Activated naive CD8-positive, alpha-beta T cell treated with anti-CD3 and anti-CD28 coated beads for 36 hours (primary cell): Measurements from ENCODE around the gene TLE3. TPM values are rescaled to one million over a fixed set of nuclear protein-coding genes. Genes with fewer than 3 reads are reported as not detected.
A peak's percentile ranks its signal among the peaks of the same experiment; 100 is the strongest.
"Not testable (repeated sequence)": the region's sequence is repeated elsewhere in the genome, so short reads cannot be mapped to it uniquely, and the experiment has no call there.

ENCODE experiments used
- DNase-seq: peaks from one replicate; pipeline ENCODE4 v3.0.0; 2021
- H3K27ac Mint-ChIP-seq: one replicate; pipeline ENCODE4 v1.8.0; 2022; ENCODE audit warnings: mild to moderate bottlenecking, moderate library complexity, mixed read lengths
- H3K27me3 Mint-ChIP-seq: one replicate; pipeline ENCODE4 v1.8.0; 2022; ENCODE audit warnings: mild to moderate bottlenecking, mixed read lengths
- H3K36me3 Mint-ChIP-seq: one replicate; pipeline ENCODE4 v1.8.0; 2021; ENCODE audit warnings: mild to moderate bottlenecking, mixed read lengths
- H3K4me1 Mint-ChIP-seq: one replicate; pipeline ENCODE4 v1.8.0; 2021; ENCODE audit warnings: mixed read lengths
- H3K4me3 Mint-ChIP-seq: one replicate; pipeline ENCODE4 v1.8.0; 2022; ENCODE audit warnings: mild to moderate bottlenecking, moderate library complexity, mixed read lengths
- H3K9me3 Mint-ChIP-seq: one replicate; pipeline ENCODE4 v1.8.0; 2022; ENCODE audit warnings: mixed read lengths
- total RNA-seq, 2 experiments: library from RNA; stranded (reverse); gene quantifications; one replicate each; pipeline ENCODE4 v1.2.3, GENCODE V29; 2021

TLE3 gene
- total RNA-seq = 10 to 100 TPM; 70.8 to 71.6 TPM

GRCh38 chr15:70097321-70098152 lies at the start of gene TLE3:
TSS of gene TLE3 (minus strand) at chr15:70097917. CDS start at chr15:70096798, 1,119 bp downstream.
- H3K36me3 Mint-ChIP-seq = peaks cover 26% of the 10 kb centered on the region
- H3K27ac Mint-ChIP-seq = peak within 1 kb of the TSS; percentile 99
- peak within 1 kb of the TSS; percentile 99 for H3K4me3 Mint-ChIP-seq
- peaks cover 40% of the 10 kb centered on the region for H3K4me1 Mint-ChIP-seq
- H3K9me3 Mint-ChIP-seq = no peaks in the 10 kb centered on the region
- DNase-seq = peak; percentile 98
- H3K27me3 Mint-ChIP-seq = peaks cover 18% of the 10 kb centered on the region

DNA sequence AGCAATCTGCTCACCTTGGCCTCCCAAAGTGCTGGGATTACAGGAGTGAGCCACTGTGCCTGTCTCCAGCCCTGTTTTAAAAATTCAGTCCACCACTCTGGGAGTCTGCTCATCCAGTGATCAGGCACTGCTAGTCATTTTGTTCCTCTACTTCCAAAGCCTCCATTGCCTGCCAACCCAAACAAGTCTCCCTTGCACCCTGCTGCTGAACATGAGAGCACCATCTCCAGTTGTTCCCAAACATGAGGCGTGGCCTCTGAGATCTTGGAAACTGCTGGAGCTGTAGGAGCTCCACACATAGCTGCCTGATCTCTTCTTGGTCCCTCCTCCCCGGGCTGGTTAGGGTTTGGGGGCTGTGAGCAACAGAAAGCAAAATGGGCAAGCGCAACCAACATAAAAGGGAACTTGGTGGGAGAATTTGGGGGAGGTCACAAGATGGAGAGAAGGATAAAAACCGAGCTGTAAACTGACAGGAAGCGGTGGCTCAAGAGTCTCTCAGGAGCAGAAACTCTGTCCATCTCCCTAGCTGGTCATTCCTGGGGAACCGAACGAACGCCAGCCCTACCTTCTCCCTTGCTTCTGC lies 49.6 kb upstream of the TLE3 start:
- H3K4me3 Mint-ChIP-seq = no peak overlapping the region
- H3K27me3 Mint-ChIP-seq = peaks cover 18% of the 10 kb centered on the region
- no peak for DNase-seq
- no peak overlapping the region for H3K27ac Mint-ChIP-seq
- H3K4me1 Mint-ChIP-seq = peaks cover 10% of the 10 kb centered on the region
- H3K36me3 Mint-ChIP-seq = no peaks in the 10 kb centered on the region
- H3K9me3 Mint-ChIP-seq = no peaks in the 10 kb centered on the region

DNA sequence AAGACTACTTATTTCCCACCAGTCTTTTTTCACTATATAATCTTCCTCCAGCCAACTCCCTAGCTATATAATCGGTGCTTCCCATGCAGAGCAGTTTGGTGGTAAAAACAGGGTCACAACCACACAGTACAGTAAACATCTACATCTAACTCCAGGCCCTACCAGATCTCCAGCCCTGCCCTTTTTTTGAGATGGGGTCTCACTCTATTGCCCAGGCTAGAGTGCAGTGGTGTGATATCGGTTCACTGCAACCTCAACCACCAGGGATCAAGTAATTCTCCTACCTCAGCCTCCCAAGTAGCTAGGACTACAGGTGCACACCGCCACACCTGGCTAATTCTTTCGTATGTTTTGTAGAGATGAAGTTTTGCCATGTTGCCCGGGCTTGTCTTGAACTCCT lies 49.1 kb upstream of the TLE3 start:
- no peak for DNase-seq
- no peaks in the 10 kb centered on the region for H3K36me3 Mint-ChIP-seq
- H3K27me3 Mint-ChIP-seq = peaks cover 18% of the 10 kb centered on the region
- no peaks in the 10 kb centered on the region for H3K9me3 Mint-ChIP-seq
- H3K27ac Mint-ChIP-seq = no peak overlapping the region
- peaks cover 15% of the 10 kb centered on the region for H3K4me1 Mint-ChIP-seq
- no peak overlapping the region for H3K4me3 Mint-ChIP-seq

GRCh38 chr15:70146162-70146561 lies 48.4 kb upstream of the TLE3 start:
- Mint-ChIP-seq H3K9me3 (no peaks in the 10 kb centered on the region), H3K27ac (no peak overlapping the region), H3K36me3 (no peaks in the 10 kb centered on the region), H3K27me3 (peaks cover 18% of the 10 kb centered on the region), H3K4me1 (peaks cover 19% of the 10 kb centered on the region), H3K4me3 (no peak overlapping the region)
- no peak for DNase-seq

DNA sequence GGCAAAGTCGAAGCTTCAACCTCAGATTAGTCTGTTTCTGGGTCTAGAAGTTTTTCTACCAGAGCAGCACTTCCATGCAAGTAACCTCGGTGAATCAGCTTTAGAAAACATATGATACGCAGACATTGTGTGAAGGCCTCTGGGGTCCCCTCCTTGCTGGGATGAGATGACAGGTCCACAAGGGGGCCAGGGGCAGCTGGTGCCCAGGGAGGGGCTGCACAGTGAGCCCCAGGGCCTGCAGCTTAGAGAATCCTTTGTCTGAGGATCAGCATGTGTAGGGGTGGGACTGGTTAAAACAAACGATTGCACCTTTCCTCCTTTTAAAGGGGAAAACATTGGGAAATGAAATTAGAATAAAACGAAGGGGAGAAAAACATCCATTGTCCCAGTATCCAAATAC lies 47.5 kb upstream of the TLE3 start:
- no peaks in the 10 kb centered on the region for H3K36me3 Mint-ChIP-seq
- H3K27me3 Mint-ChIP-seq = peaks cover 18% of the 10 kb centered on the region
- H3K27ac Mint-ChIP-seq = no peak overlapping the region
- H3K4me1 Mint-ChIP-seq = peaks cover 28% of the 10 kb centered on the region
- no peak for DNase-seq
- H3K9me3 Mint-ChIP-seq = peaks cover 3% of the 10 kb centered on the region
- no peak overlapping the region for H3K4me3 Mint-ChIP-seq

- DNase-seq = peak; percentile 51
- Mint-ChIP-seq H3K4me1 (peaks cover 34% of the 10 kb centered on the region), H3K27ac (peak overlapping the region; percentile 64), H3K36me3 (no peaks in the 10 kb centered on the region), H3K27me3 (peaks cover 15% of the 10 kb centered on the region), H3K9me3 (peaks cover 3% of the 10 kb centered on the region), H3K4me3 (no peak overlapping the region)
Observed at GRCh38 chr15:70142322-70143191, 44.8 kb upstream of the TLE3 start.

GRCh38 chr15:70142072-70142321 lies 44.3 kb upstream of the TLE3 start:
- no peak for DNase-seq
- H3K4me1 Mint-ChIP-seq = peaks cover 34% of the 10 kb centered on the region
- H3K36me3 Mint-ChIP-seq = no peaks in the 10 kb centered on the region
- peaks cover 15% of the 10 kb centered on the region for H3K27me3 Mint-ChIP-seq
- H3K9me3 Mint-ChIP-seq = peaks cover 3% of the 10 kb centered on the region
- H3K27ac Mint-ChIP-seq = peak overlapping the region; percentile 57
- H3K4me3 Mint-ChIP-seq = no peak overlapping the region

- DNase-seq = no peak
- Mint-ChIP-seq H3K36me3 (no peaks in the 10 kb centered on the region), H3K9me3 (peaks cover 3% of the 10 kb centered on the region), H3K27me3 (peaks cover 15% of the 10 kb centered on the region), H3K4me1 (peaks cover 34% of the 10 kb centered on the region), H3K27ac (peak overlapping the region; percentile 57), H3K4me3 (no peak overlapping the region)
Observed at GRCh38 chr15:70141376-70142071, 43.8 kb upstream of the TLE3 start.

GRCh38 chr15:70140543-70141375 lies 43.0 kb upstream of the TLE3 start:
- peaks cover 3% of the 10 kb centered on the region for H3K9me3 Mint-ChIP-seq
- peak overlapping the region; percentile 4 for H3K27ac Mint-ChIP-seq
- no peaks in the 10 kb centered on the region for H3K36me3 Mint-ChIP-seq
- H3K4me3 Mint-ChIP-seq = peak overlapping the region; percentile 49
- peaks cover 34% of the 10 kb centered on the region for H3K4me1 Mint-ChIP-seq
- peaks cover 15% of the 10 kb centered on the region for H3K27me3 Mint-ChIP-seq
- DNase-seq = peak; percentile 23

DNA sequence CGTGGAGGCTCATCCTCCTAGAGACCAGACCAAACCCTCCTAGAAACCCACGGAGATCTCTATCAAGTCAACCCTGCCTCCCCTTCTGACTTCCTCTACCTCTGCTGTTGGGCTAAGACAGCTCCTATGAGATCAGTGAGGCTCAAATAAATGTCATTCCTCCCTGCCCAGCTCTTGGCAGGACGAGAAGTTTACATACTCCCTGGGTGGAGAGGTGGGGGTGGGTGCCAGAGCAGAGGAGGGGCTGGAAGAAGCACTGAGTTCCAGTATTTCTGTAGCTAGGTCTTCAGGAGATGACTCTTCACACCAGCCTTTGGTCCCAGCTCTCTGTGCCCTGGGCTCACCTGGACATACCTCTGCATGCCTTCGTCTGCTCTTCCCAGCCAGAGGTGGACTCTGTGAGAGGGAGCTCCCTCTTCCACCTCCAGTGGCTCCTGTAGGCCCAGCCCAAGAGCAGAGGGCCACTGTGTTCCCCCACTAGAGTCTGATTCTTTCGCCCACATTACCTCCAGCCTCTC lies 42.4 kb upstream of the TLE3 start:
- DNase-seq = no peak
- Mint-ChIP-seq H3K4me3 (no peak overlapping the region), H3K27me3 (peaks cover 15% of the 10 kb centered on the region), H3K36me3 (no peaks in the 10 kb centered on the region), H3K27ac (no peak overlapping the region), H3K9me3 (peaks cover 3% of the 10 kb centered on the region), H3K4me1 (peaks cover 34% of the 10 kb centered on the region)

DNA sequence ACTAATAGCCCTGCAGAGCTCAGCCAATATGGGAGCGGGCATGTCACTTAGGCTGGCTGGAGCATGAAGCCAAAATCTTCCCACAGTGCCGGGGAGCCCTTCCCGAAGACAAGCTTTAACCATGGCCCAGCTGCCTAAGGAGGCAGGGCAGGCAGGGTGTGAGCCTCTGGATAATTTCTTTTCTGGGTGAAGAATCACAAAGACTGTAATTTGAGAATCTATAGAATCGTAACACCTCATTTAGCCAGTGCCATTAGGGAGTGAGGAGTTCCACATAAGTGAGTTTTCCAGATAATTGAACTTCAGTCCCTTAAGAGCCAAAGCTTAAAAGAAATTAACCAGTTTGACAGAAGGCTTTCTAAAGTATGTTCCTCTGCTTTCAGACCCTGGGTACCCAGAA lies 40.2 kb upstream of the TLE3 start:
- DNase-seq = no peak
- H3K27me3 Mint-ChIP-seq = peaks cover 13% of the 10 kb centered on the region
- H3K4me3 Mint-ChIP-seq = no peak overlapping the region
- peaks cover 32% of the 10 kb centered on the region for H3K4me1 Mint-ChIP-seq
- H3K36me3 Mint-ChIP-seq = no peaks in the 10 kb centered on the region
- no peak overlapping the region for H3K27ac Mint-ChIP-seq
- H3K9me3 Mint-ChIP-seq = peaks cover 3% of the 10 kb centered on the region

GRCh38 chr15:70137021-70137420 lies 39.3 kb upstream of the TLE3 start:
- H3K27me3 Mint-ChIP-seq, H3K27ac Mint-ChIP-seq, DNase-seq, H3K9me3 Mint-ChIP-seq, H3K4me3 Mint-ChIP-seq, H3K36me3 Mint-ChIP-seq: not testable (repeated sequence)
- peaks cover 23% of the 10 kb centered on the region for H3K4me1 Mint-ChIP-seq

DNA sequence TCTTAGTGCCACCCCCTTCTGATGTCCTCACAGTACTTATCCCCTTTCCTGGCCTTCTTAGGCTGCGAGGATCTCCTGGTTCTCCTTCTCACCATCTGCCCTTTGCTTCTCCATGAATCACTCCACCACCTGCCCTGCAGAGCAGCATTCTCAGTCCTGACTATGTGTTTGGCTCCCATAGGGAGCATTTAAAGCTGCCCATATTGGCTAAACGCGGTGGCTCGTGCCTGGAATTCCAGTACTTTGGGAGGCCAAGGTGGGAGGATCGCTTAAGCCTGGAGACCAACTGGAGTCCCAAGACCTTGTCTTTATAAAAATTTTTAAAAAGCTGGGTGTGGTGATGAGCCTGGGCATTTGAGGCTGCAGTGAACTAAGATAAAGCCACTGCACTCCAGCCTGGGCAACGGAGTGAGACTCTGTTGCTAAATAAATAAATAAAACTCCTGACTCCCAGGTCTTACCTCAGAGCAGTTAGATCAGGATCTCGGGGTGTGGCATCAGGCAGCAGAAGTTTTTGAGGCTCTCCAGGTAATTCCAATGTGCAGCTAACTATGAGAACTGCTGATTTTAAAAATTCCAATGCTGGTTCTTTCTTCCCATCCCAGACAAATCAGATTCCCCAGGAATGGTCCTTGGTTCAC lies 36.2 kb upstream of the TLE3 start:
- no peak overlapping the region for H3K27ac Mint-ChIP-seq

GRCh38 chr15:70133296-70133695 lies 35.6 kb upstream of the TLE3 start:
- Mint-ChIP-seq H3K36me3 (no peaks in the 10 kb centered on the region), H3K27ac (no peak overlapping the region), H3K4me1 (no peaks in the 10 kb centered on the region), H3K27me3 (no peaks in the 10 kb centered on the region), H3K9me3 (no peaks in the 10 kb centered on the region), H3K4me3 (no peak overlapping the region)
- no peak for DNase-seq

More for the DNA sequence above, 36.2 kb upstream of the TLE3 start:
- no peaks in the 10 kb centered on the region for H3K9me3 Mint-ChIP-seq
- no peaks in the 10 kb centered on the region for H3K4me1 Mint-ChIP-seq
- H3K36me3 Mint-ChIP-seq = no peaks in the 10 kb centered on the region
- DNase-seq = no peak
- H3K27me3 Mint-ChIP-seq = no peaks in the 10 kb centered on the region
- H3K4me3 Mint-ChIP-seq = no peak overlapping the region
